Measurements from ENCODE around the gene TRIM37.

The TRIM37 gene

DNA sequence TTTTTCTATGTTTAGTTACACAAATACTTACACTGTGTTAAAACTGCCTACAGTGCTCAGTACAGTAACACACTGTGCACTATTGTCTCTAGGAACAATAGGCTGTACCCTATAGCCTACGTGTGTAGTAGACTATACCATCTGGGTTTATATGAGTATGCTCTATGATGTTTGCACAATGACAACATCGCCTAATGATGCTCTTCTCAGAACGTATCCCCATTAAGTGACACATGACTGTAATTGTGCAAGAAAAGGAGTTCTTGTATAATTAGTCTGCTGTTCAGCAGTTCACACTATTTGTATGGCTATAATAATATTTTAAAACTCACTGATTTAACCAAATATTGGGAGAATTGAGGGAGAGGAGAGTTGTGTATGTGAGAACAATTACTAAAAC lies 173.7 kb downstream of the TRIM37 start:
- DNase-seq (ENCODE audit: low read depth), result no peak
